ENCODE results near the gene CFAP300. TPM values are rescaled to one million over a fixed set of nuclear protein-coding genes. Genes with fewer than 3 reads are reported as not detected.
A peak's percentile ranks its signal among the peaks of the same experiment; 100 is the strongest.

Gene CFAP300
- total RNA-seq, 2 donors from 2014 or later: not detected

DNA sequence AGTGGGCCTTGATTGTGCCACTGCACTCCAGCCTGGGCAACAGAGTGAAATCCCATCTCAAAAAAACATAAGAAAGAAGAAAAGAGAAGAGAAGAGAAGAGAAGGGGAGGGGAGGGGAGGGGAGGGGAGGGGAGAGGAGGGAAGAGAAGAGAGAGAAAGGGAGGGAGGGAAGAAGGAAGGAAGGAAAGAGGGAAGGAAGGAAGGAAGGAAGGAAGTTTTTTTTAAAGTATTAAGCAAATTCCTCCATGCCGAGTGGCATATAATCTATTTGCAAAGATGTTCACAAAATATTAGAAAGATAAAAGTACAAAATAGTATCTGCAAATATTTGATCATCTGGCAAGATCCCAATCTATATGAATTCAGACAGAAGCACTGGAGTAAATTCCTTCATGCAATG lies 10.5 kb upstream of the CFAP300 start:
- peaks cover 11% of the 10 kb centered on the region for H3K27me3 Mint-ChIP-seq (ENCODE audit: low read depth)

DNA sequence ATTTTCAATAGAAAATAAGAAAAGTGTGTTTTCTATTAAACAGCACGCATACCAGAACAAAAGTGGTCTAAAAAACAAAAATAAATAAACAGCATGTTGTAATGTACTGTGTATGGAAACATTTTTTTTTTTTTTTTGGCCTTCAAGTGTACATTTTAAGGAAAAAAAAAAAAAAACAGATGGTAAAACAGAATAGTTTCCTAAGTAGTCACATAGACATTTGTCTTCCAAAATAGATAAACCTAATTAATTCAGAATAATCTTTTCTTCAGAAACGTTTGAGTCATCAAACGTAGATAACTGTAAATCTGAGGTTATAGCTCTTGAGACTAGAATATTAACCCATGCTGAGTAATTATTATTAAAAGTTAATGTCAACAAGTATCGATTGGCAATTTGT lies 396 bp upstream of the CFAP300 start:
- Mint-ChIP-seq H3K4me1 (ENCODE audit: low read depth) (peaks cover 12% of the 10 kb centered on the region), H3K27ac (no peak overlapping the region), H3K9me3 (no peaks in the 10 kb centered on the region), H3K27me3 (ENCODE audit: low read depth) (peaks cover 46% of the 10 kb centered on the region), H3K36me3 (ENCODE audit: insufficient read depth in 2 of 2) (peaks cover 0 to 2% of the 10 kb centered on the region in 2 donors), H3K4me3 (peak overlapping the region; percentile 72 to 81)
- ATAC-seq (replicated peaks in 1 of 2) (no peak), DNase-seq (no peak)

More for the DNA sequence above, 10.5 kb upstream of the CFAP300 start:
- Mint-ChIP-seq H3K36me3 (ENCODE audit: insufficient read depth in 2 of 2) (no peaks in the 10 kb centered on the region), H3K4me3 (no peak overlapping the region), H3K4me1 (ENCODE audit: low read depth) (no peaks in the 10 kb centered on the region), H3K27ac (no peak overlapping the region), H3K9me3 (peaks cover 3% of the 10 kb centered on the region in 2 donors)
- no peak for DNase-seq
- ATAC-seq (replicated peaks in 1 of 2): no peak

DNA sequence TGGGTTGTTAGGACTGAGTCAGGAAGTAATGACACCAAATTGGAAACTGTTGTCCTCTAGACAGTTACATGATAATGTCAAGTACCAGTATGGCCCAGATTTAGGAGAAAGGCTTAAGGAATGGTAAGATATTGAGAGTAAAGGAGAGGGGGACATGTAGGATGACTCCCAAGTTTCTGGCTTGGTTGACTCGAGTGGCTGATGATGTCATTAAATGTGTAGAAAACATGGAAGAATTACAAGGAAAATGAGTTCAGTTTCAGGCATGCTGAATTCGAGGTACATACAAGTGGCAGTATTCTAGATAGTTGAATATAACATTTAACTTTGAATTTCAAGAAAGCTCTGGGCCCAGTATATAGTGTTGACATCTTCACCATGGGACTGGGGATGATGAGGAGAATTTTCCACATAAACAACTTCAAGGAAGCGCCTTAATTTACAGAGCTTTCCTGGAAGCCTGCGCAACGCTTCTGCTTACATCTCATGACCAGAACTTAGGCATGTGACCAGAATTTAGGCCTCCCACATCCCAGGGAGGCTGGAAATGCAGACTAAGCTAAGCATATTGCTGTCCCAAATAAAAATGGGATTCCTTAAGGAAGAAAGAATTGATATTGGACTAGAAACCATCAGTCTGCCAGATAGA lies 3.8 kb downstream of the CFAP300 start:
- Mint-ChIP-seq H3K4me1 (ENCODE audit: low read depth) (peaks cover 12% of the 10 kb centered on the region), H3K27me3 (ENCODE audit: low read depth) (peaks cover 42% of the 10 kb centered on the region), H3K9me3 (no peaks in the 10 kb centered on the region), H3K36me3 (ENCODE audit: insufficient read depth in 2 of 2) (peaks cover 0 to 2% of the 10 kb centered on the region in 2 donors), H3K27ac (no peak overlapping the region), H3K4me3 (no peak overlapping the region)
- ATAC-seq (replicated peaks in 1 of 2) (no peak), DNase-seq (no peak)

DNA sequence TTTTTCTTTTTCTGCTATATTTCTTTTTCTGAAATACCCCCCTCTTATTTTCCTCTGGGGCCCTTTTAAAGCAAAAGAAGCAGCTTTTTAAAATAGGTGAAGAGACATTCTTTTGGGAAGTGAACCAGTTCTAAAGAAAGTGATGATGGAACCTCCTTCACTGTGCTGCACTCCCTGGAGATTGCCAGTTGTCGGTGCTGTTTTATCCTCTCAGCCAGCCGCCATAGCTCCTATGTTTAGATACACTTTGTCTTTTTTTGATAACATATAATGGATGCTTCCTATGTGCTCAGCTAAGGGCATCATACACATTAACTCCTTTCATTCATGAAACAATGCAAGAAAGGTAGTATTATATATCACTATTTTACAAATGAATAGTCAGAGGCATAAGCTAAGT lies 14.0 kb downstream of the CFAP300 start:
- ATAC-seq (replicated peaks in 1 of 2) (no peak), DNase-seq (no peak)
- Mint-ChIP-seq H3K27me3 (ENCODE audit: low read depth) (peaks cover 14% of the 10 kb centered on the region), H3K4me3 (no peak overlapping the region), H3K36me3 (ENCODE audit: insufficient read depth in 2 of 2) (no peaks in the 10 kb centered on the region), H3K4me1 (ENCODE audit: low read depth) (no peaks in the 10 kb centered on the region), H3K27ac (no peak overlapping the region), H3K9me3 (no peaks in the 10 kb centered on the region)

- DNase-seq (no peak), ATAC-seq (replicated peaks in 1 of 2) (no peak)
- Mint-ChIP-seq H3K36me3 (ENCODE audit: insufficient read depth in 2 of 2) (no peaks in the 10 kb centered on the region), H3K9me3 (no peaks in the 10 kb centered on the region), H3K27me3 (ENCODE audit: low read depth) (peaks cover 14% of the 10 kb centered on the region), H3K4me3 (no peak overlapping the region), H3K4me1 (ENCODE audit: low read depth) (no peaks in the 10 kb centered on the region), H3K27ac (no peak overlapping the region)
Observed at GRCh38 chr11:102062106-102062505, 14.9 kb downstream of the CFAP300 start.

GRCh38 chr11:102064316-102064715 lies 17.1 kb downstream of the CFAP300 start:
- Mint-ChIP-seq H3K4me3 (no peak overlapping the region), H3K4me1 (ENCODE audit: low read depth) (no peaks in the 10 kb centered on the region)
- ATAC-seq (replicated peaks in 1 of 2): no peak

DNA sequence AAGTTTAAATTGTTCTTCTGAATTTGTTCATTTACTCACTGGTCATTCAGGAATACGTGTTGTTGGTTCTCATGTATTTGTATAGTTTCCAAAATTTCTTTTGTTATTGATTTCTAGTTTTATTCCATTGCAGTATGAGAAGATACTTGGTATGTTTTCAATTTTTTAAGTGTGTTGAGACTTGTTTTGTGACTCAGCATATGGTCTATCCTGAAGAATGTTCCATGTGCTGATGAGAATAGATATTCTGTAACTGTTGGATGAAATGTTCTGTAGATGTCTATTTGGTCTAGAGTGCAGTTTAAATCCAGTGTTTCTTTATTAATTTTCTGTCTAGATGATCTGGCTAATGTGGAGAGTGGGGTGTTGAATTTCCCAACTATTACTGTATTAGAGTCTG lies 23.5 kb downstream of the CFAP300 start:
- ATAC-seq (replicated peaks in 1 of 2): no peak
- Mint-ChIP-seq H3K36me3 (ENCODE audit: insufficient read depth in 2 of 2) (peaks cover 3 to 9% of the 10 kb centered on the region in 2 donors), H3K9me3 (peaks cover 10 to 12% of the 10 kb centered on the region in 2 donors), H3K4me1 (ENCODE audit: low read depth) (no peaks in the 10 kb centered on the region), H3K27ac (no peak overlapping the region), H3K27me3 (ENCODE audit: low read depth) (no peaks in the 10 kb centered on the region), H3K4me3 (no peak overlapping the region)
- DNase-seq: no peak

More at GRCh38 chr11:102064316-102064715, 17.1 kb downstream of the CFAP300 start:
- no peak overlapping the region for H3K27ac Mint-ChIP-seq
- DNase-seq: no peak
- H3K36me3 Mint-ChIP-seq (ENCODE audit: insufficient read depth in 2 of 2): no peaks in the 10 kb centered on the region
- H3K9me3 Mint-ChIP-seq: no peaks in the 10 kb centered on the region
- peaks cover 14% of the 10 kb centered on the region for H3K27me3 Mint-ChIP-seq (ENCODE audit: low read depth)

DNA sequence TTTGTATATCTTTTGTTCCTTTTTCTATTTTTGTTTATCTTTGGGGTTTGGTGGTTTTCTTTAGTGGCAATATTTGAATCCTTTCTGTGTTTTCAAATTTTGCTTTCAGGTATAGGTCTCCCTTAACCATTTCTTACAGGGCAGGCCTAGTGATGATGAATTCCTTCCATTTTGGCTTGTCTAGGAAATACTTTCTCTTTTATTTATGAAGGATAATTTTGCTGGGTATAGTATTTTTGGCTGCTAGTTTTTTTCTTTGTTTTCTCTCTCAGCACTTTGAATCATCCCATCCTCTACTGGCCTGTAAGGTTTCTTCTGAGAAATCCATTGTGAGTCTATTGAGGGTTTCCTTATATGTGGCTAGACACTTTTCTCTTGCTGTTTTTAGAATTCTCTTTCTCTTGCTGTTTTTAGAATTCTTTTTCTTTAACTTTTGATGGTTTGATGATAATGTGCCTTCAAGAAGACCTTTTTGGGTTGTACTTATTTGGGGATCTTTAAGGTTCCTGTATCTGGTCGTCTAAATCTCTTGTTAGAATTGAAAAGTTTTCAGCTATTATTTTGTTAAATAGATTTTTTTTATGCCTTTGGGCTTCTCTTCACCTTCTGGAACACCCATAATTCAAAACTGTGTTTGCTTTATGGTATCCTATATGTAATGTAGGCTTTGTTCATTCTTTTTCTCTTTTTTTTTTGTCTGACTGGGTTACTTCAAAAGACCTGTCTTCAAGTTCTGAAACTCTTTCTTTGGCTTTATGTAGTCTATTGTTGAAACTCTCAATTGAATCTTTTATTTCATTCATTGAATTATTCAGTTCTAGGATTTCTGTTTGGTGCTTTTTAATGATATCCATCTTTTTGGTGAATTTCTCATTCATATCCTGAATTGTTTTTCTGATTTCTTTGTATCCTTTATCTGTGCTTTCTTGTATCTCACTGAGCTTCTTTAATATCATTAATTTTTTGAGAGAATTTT lies 24.5 kb downstream of the CFAP300 start:
- Mint-ChIP-seq H3K27ac (peak overlapping the region; percentile 17), H3K36me3 (ENCODE audit: insufficient read depth in 2 of 2) (peaks cover 3 to 9% of the 10 kb centered on the region in 2 donors), H3K4me3 (no peak overlapping the region), H3K9me3 (peaks cover 10 to 12% of the 10 kb centered on the region in 2 donors), H3K27me3 (ENCODE audit: low read depth) (no peaks in the 10 kb centered on the region), H3K4me1 (ENCODE audit: low read depth) (no peaks in the 10 kb centered on the region)
- no peak for DNase-seq
- no peak for ATAC-seq (replicated peaks in 1 of 2)

DNA sequence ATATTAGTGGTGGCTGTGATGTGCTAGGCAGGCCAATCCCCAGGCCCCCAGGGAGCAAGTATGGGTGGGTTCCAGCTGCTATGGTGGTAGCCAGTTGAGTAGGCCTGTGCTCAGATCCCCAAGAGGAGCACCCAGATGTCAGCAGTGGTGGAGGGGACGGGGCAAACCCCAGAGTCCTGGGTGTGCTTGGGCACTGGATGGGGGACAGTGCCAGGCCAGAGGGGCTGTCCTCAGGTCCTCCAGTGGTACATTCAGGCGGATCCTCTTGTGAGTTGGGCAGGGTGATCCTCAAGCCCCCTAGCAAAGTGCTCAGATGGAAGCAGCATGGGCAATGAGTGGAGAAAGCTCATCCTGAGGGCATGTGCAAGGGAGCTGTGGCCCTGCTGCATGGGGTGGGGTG lies 26.0 kb downstream of the CFAP300 start:
- H3K4me3 Mint-ChIP-seq: no peak overlapping the region

DNA sequence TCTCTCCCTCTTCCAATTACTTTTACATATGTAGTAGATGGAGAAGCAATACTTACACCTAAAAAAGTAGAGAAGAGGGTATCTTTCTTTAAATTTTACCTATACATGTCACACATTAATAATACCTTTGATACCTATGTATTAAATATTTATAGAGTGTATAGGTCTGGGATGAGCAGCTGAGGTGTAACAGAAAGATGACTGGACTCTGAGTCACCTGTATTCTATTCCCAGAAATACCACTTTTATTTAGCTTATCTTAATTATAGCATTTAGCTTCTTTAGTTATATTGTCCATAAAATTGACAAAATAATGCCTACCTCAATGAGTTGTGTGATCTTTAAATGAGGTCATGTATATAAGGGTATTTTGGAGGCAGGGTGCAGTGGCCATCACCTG lies 32.4 kb downstream of the CFAP300 start:
- Mint-ChIP-seq H3K4me1 (ENCODE audit: low read depth) (no peaks in the 10 kb centered on the region), H3K4me3 (no peak overlapping the region), H3K27ac (no peak overlapping the region), H3K9me3 (no peaks in the 10 kb centered on the region), H3K36me3 (ENCODE audit: insufficient read depth in 2 of 2) (no peaks in the 10 kb centered on the region), H3K27me3 (ENCODE audit: low read depth) (no peaks in the 10 kb centered on the region)
- DNase-seq: no peak
- no peak for ATAC-seq (replicated peaks in 1 of 2)

More for the DNA sequence above, 26.0 kb downstream of the CFAP300 start:
- Mint-ChIP-seq H3K9me3 (peaks cover 10 to 12% of the 10 kb centered on the region in 2 donors), H3K4me1 (ENCODE audit: low read depth) (no peaks in the 10 kb centered on the region), H3K27me3 (ENCODE audit: low read depth) (no peaks in the 10 kb centered on the region), H3K27ac (no peak overlapping the region), H3K36me3 (ENCODE audit: insufficient read depth in 2 of 2) (peaks cover 3 to 9% of the 10 kb centered on the region in 2 donors)
- ATAC-seq (replicated peaks in 1 of 2): no peak
- DNase-seq: no peak

DNA sequence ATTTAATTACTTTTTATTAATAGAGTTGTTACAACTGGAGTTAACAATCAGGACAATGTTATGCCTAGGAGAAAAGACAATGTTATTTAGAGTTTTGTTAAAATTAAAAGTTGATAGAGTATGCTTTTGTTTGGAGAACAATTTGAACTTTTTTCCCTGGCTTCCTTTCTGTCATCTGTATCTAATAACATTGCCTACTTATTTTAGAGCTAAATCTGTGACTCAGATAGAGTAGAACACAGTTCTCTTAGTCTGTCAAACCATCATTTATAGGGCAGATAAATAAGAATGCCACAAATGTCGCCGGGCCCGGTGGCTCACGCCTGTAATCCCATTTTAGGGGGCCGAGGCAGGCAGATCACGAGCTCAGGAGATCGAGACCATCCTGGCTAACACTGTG lies 34.1 kb downstream of the CFAP300 start:
- Mint-ChIP-seq H3K27ac (no peak overlapping the region), H3K4me1 (ENCODE audit: low read depth) (no peaks in the 10 kb centered on the region), H3K4me3 (no peak overlapping the region), H3K9me3 (no peaks in the 10 kb centered on the region), H3K36me3 (ENCODE audit: insufficient read depth in 2 of 2) (no peaks in the 10 kb centered on the region), H3K27me3 (ENCODE audit: low read depth) (no peaks in the 10 kb centered on the region)
- ATAC-seq (replicated peaks in 1 of 2) (no peak), DNase-seq (no peak)

- DNase-seq: no peak
- no peaks in the 10 kb centered on the region for H3K36me3 Mint-ChIP-seq (ENCODE audit: insufficient read depth in 2 of 2)
- no peaks in the 10 kb centered on the region for H3K27me3 Mint-ChIP-seq (ENCODE audit: low read depth)
- H3K4me1 Mint-ChIP-seq (ENCODE audit: low read depth): no peaks in the 10 kb centered on the region
- no peaks in the 10 kb centered on the region for H3K9me3 Mint-ChIP-seq
- no peak for ATAC-seq (replicated peaks in 1 of 2)
- H3K4me3 Mint-ChIP-seq: no peak overlapping the region
- no peak overlapping the region for H3K27ac Mint-ChIP-seq
Observed at GRCh38 chr11:102085864-102086551, 38.8 kb downstream of the CFAP300 start.

- ATAC-seq (replicated peaks in 1 of 2): no peak
- H3K4me1 Mint-ChIP-seq (ENCODE audit: low read depth): no peaks in the 10 kb centered on the region
- H3K4me3 Mint-ChIP-seq: no peak overlapping the region
- H3K27ac Mint-ChIP-seq: no peak overlapping the region
- no peak for DNase-seq
- no peaks in the 10 kb centered on the region for H3K9me3 Mint-ChIP-seq
- no peaks in the 10 kb centered on the region for H3K36me3 Mint-ChIP-seq (ENCODE audit: insufficient read depth in 2 of 2)
- H3K27me3 Mint-ChIP-seq (ENCODE audit: low read depth): peaks cover 5% of the 10 kb centered on the region
Observed at GRCh38 chr11:102097186-102097585, 49.9 kb downstream of the CFAP300 start.
